Activated CD8-positive, alpha-beta T cell treated with anti-CD3 and anti-CD28 coated beads for 36 hours (primary cell): ENCODE data around the gene FRS3. TPM values are rescaled to one million over a fixed set of nuclear protein-coding genes. Genes with fewer than 3 reads are reported as not detected.

ENCODE experiments used
- ATAC-seq: fragments of 200-7000 bp; cut with Tn5 transposase; one replicate; pipeline ENCODE4 v1.10.0; 2021; ENCODE audit warnings: mild to moderate bottlenecking, moderate library complexity
- CTCF ChIA-PET: fragments of 350-600 bp; sonication (Branson Sonifier 250); formaldehyde crosslinking; loops from one replicate; lab custom pipeline; 2021; ENCODE audit warnings: antibody characterized with exemption; lab: Charles Lee
- POLR2A ChIA-PET: fragments of 350-600 bp; sonication (Branson Sonifier 250); formaldehyde crosslinking; loops from one replicate; lab custom pipeline; 2021; ENCODE audit warnings: antibody characterized with exemption; lab: Charles Lee
- DNase-seq: peaks from one replicate; pipeline ENCODE4 v3.0.0-alpha.2; 2020
- H3K27ac Mint-ChIP-seq: one replicate; pipeline ENCODE4 v1.8.0; 2021; ENCODE audit warnings: mild to moderate bottlenecking, mixed read lengths
- H3K27me3 Mint-ChIP-seq: one replicate; pipeline ENCODE4 v1.8.0; 2021; ENCODE audit warnings: mixed read lengths
- H3K36me3 Mint-ChIP-seq: one replicate; pipeline ENCODE4 v1.8.0; 2021; ENCODE audit warnings: low read depth, mixed read lengths
- H3K4me1 Mint-ChIP-seq: one replicate; pipeline ENCODE4 v1.8.0; 2021; ENCODE audit warnings: low read depth, mixed read lengths
- H3K4me3 Mint-ChIP-seq: one replicate; pipeline ENCODE4 v1.8.0; 2021; ENCODE audit warnings: mild to moderate bottlenecking, moderate library complexity, mixed read lengths
- H3K9me3 Mint-ChIP-seq: one replicate; pipeline ENCODE4 v1.8.0; 2021; ENCODE audit warnings: mixed read lengths
- CTCF ChIP-seq: fragments of 200-600 bp; IDR thresholded peaks from one replicate; pipeline ENCODE4 v1.8.0; 2022; ENCODE audit warnings: antibody characterized with exemption, mild to moderate bottlenecking
- intact Hi-C: fragments of 100-400 bp; cut with micrococcal nuclease; formaldehyde crosslinking; loops from one replicate; pipeline ENCODE4 v1.10.0; 2022
- total RNA-seq, 2 experiments: library from RNA; stranded (reverse); gene quantifications; one replicate each; pipeline ENCODE4 v1.2.3, GENCODE V29; 2021

The FRS3 gene
- total RNA-seq, 2 experiments from 2014 or later = 3.2 to 4.1 TPM

GRCh38 chr6:41729624-41730023, 50.1 kb downstream of the FRS3 start:
- Mint-ChIP-seq H3K36me3 (no peaks in the 10 kb centered on the region), H3K9me3 (no peaks in the 10 kb centered on the region), H3K4me1 (peaks cover 45% of the 10 kb centered on the region), H3K4me3 (no peak overlapping the region), H3K27ac (no peak overlapping the region), H3K27me3 (no peaks in the 10 kb centered on the region)
- POLR2A ChIA-PET = interaction anchor here (2.0 kb wide), 1 partner anchor 21 kb away, joined by 8 read pairs; no protein-coding TSS in a partner anchor
- intact Hi-C loops = no loop called here
- no peak for ATAC-seq
- DNase-seq = no peak
- TF ChIP-seq CTCF = no peak
- CTCF ChIA-PET = interaction anchor here (0.9 kb wide), 1 partner anchor 23 kb away, joined by 3 read pairs; no protein-coding TSS in a partner anchor

GRCh38 chr6:41728954-41729353, 50.7 kb downstream of the FRS3 start:
- intact Hi-C loops = no loop called here
- no peak for TF ChIP-seq CTCF
- ChIA-PET POLR2A (interaction anchor here (2.0 kb wide), 1 partner anchor 21 kb away, joined by 8 read pairs; no protein-coding TSS in a partner anchor), CTCF (no interaction called here)
- ATAC-seq (no peak), DNase-seq (no peak)
- Mint-ChIP-seq H3K4me1 (peaks cover 44% of the 10 kb centered on the region), H3K9me3 (no peaks in the 10 kb centered on the region), H3K27me3 (no peaks in the 10 kb centered on the region), H3K4me3 (no peak overlapping the region), H3K36me3 (no peaks in the 10 kb centered on the region), H3K27ac (no peak overlapping the region)

- Mint-ChIP-seq H3K9me3 (no peaks in the 10 kb centered on the region), H3K4me3 (no peak overlapping the region), H3K27me3 (no peaks in the 10 kb centered on the region), H3K4me1 (peaks cover 38% of the 10 kb centered on the region), H3K27ac (no peak overlapping the region), H3K36me3 (no peaks in the 10 kb centered on the region)
- ChIA-PET POLR2A (no interaction called here), CTCF (no interaction called here)
- no peak for TF ChIP-seq CTCF
- DNase-seq (no peak), ATAC-seq (no peak)
- intact Hi-C loops = no loop called here
Measured at GRCh38 chr6:41728073-41728936, 51.4 kb downstream of the FRS3 start.

GRCh38 chr6:41727705-41728072, 52.0 kb downstream of the FRS3 start:
- ChIA-PET CTCF (no interaction called here), POLR2A (no interaction called here)
- H3K36me3 Mint-ChIP-seq = no peaks in the 10 kb centered on the region
- H3K27me3 Mint-ChIP-seq = no peaks in the 10 kb centered on the region
- no peaks in the 10 kb centered on the region for H3K9me3 Mint-ChIP-seq
- DNase-seq (no peak), ATAC-seq (no peak)
- intact Hi-C loops = no loop called here
- H3K4me3 Mint-ChIP-seq = no peak overlapping the region
- no peak for TF ChIP-seq CTCF
- H3K4me1 Mint-ChIP-seq = peaks cover 33% of the 10 kb centered on the region
- H3K27ac Mint-ChIP-seq = no peak overlapping the region

GRCh38 chr6:41726876-41727275, 52.8 kb downstream of the FRS3 start:
- Mint-ChIP-seq H3K4me3 (no peak overlapping the region), H3K27ac (no peak overlapping the region), H3K9me3 (no peaks in the 10 kb centered on the region), H3K4me1 (peaks cover 29% of the 10 kb centered on the region), H3K36me3 (no peaks in the 10 kb centered on the region), H3K27me3 (no peaks in the 10 kb centered on the region)
- no peak for DNase-seq
- ChIA-PET CTCF (no interaction called here), POLR2A (no interaction called here)
- ATAC-seq = no peak
- TF ChIP-seq CTCF = no peak
- intact Hi-C loops = no loop called here
